K562 (cell line): ENCODE results near the gene UNC45A. TPM values are rescaled to one million over a fixed set of nuclear protein-coding genes. Genes with fewer than 3 reads are reported as not detected.

Experiments used
- ARID1B ChIP-seq: fragments of 450-650 bp; IDR thresholded peaks from 2 replicates; pipeline ENCODE4 v1.6.1; 2016; ENCODE audit warnings: antibody characterized with exemption, mild to moderate bottlenecking, inconsistent platforms
- ARID3A ChIP-seq: IDR thresholded peaks from 2 replicates; pipeline ENCODE4 v1.6.1; 2012; ENCODE audit warnings: low read depth, low read length, improper control_type of control experiment, borderline replicate concordance
- ATF3 ChIP-seq, 2 experiments: fragments of 450-650 bp in 1 of 2; sonication (generic) in 1 of 2; formaldehyde crosslinking in 1 of 2; IDR thresholded peaks in 1 of 2; conservative IDR thresholded peaks in 1 of 2; 2 replicates each; pipeline versions ENCODE4 v1.6.1 to v1.8.1; 2016 to 2023; ENCODE audit warnings: mild to moderate bottlenecking in 2 of 2, moderate library complexity in 2 of 2, inconsistent platforms in 1 of 2, missing genetic modification reagents in 1 of 2
- CTCFL ChIP-seq: IDR thresholded peaks from 2 replicates; pipeline ENCODE4 v1.6.1; 2011; ENCODE audit warnings: borderline replicate concordance, low read depth, mild to moderate bottlenecking, moderate library complexity, low read length; ENCODE audit not compliant: insufficient read depth, poor library complexity, severe bottlenecking
- FOXA3 ChIP-seq, 2 experiments: fragments of 450-650 bp in 1 of 2; sonication (generic) in 1 of 2; formaldehyde crosslinking; IDR thresholded peaks in 1 of 2; conservative IDR thresholded peaks in 1 of 2; 2 replicates each; pipeline versions ENCODE4 v1.4.0 to v1.8.0; 2020 to 2022; ENCODE audit warnings: mild to moderate bottlenecking in 2 of 2, missing genetic modification reagents in 1 of 2
- GTF2F1 ChIP-seq: IDR thresholded peaks from 2 replicates; pipeline ENCODE4 v1.6.1; 2011; ENCODE audit warnings: low read depth, low read length, improper control_type of control experiment
- NEUROD1 ChIP-seq: fragments of 150-350 bp; IDR thresholded peaks from 2 replicates; pipeline ENCODE4 v1.6.1; 2014; ENCODE audit warnings: borderline replicate concordance, low read length, low read depth; ENCODE audit not compliant: partially characterized antibody
- RBM39 ChIP-seq: fragments of 200-400 bp; formaldehyde crosslinking; optimal IDR thresholded peaks from 2 replicates; pipeline ENCODE3; 2018; ENCODE audit warnings: low read depth, low read length
- SAFB ChIP-seq: fragments of 200-400 bp; formaldehyde crosslinking; IDR thresholded peaks from 2 replicates; pipeline ENCODE4 v1.6.1; 2017; ENCODE audit warnings: low read depth, low read length, borderline replicate concordance
- SFPQ ChIP-seq: fragments of 200-400 bp; formaldehyde crosslinking; IDR thresholded peaks from 2 replicates; pipeline ENCODE4 v1.6.1; 2017; ENCODE audit warnings: mild to moderate bottlenecking, low read depth, low read length, moderate library complexity
- TFAP4 ChIP-seq: sonication (generic); formaldehyde crosslinking; IDR thresholded peaks from 2 replicates; pipeline ENCODE4 v1.8.0; 2022; ENCODE audit warnings: missing genetic modification reagents, mild to moderate bottlenecking, moderate library complexity, borderline replicate concordance
- USF2 ChIP-seq: sonication (generic); formaldehyde crosslinking; IDR thresholded peaks from 2 replicates; pipeline ENCODE4 v1.5.0; 2020; ENCODE audit warnings: missing genetic modification reagents
- VEZF1 ChIP-seq: fragments of 200-800 bp; sonication (Bioruptor generic); IDR thresholded peaks from 2 replicates; pipeline ENCODE4 v1.6.1; 2017; ENCODE audit warnings: missing genetic modification characterization, missing compliant biosample characterization
- polyA plus RNA-seq, 8 experiments: library from polyadenylated mRNA; depleted of rRNA in 4 of 8; stranded (reverse) in 5 of 8; unstranded in 3 of 8; fragments of >200 nt; fragmentation: Nextera tagmentation in 2 of 8; fragmentation: Illumina TruSeq in 1 of 8; extraction: Ambion mirVana in 2 of 8; extraction: Trizol in 1 of 8; gene quantifications; 2 replicates each; pipeline versions ENCODE4 v1.2.1 to v1.2.3, GENCODE V29; 2011 to 2014; ENCODE audit warnings: inconsistent platforms in 1 of 8, missing spikeins in 1 of 8
- total RNA-seq, 7 experiments: library from RNA; depleted of rRNA in 6 of 7; stranded (reverse); fragments of >200 nt in 6 of 7; fragmentation: Illumina TruSeq in 2 of 7; extraction: Trizol in 2 of 7; gene quantifications; 2 replicates each; pipeline versions ENCODE4 v1.2.1 to v1.2.3, GENCODE V29; 2011 to 2021; ENCODE audit warnings: low replicate concordance in 1 of 7

The UNC45A gene
- total and polyA plus RNA-seq, 9 of the 15 experiments (the other 6 are each of a cell fraction or from before 2014, with no cell fraction given), result 22.4 to 79.3 (median 43.7) TPM

GRCh38 chr15:90902840-90903732 is 32.0 kb upstream of the UNC45A start, which contains the start of gene MAN2A2 (continued):
- TF ChIP-seq TFAP4 (CRISPR knock-in tag) (peak; percentile 52; the same call in 1 of the 2 replicates), RBM39 (peak; percentile 25), ATF3 (IDR thresholded peaks at IDR 0.05) (no peak), ATF3 (CRISPR knock-in tag; conservative IDR thresholded peaks at IDR 0.05) (no peak), ARID3A (no peak), ARID1B (no peak; the same call in 1 of the 2 replicates), NEUROD1 (peak; percentile 42), CTCFL (no peak), SFPQ (no peak), GTF2F1 (peak; percentile 66; the same call in 1 of the 2 replicates), USF2 (CRISPR knock-in tag) (no peak), VEZF1 (CRISPR knock-in tag) (no peak; the same call in none of the 2 replicates), FOXA3 (CRISPR knock-in tag; conservative IDR thresholded peaks at IDR 0.05 in 1 of 2, IDR thresholded peaks at IDR 0.05 in 1 of 2) (peak in 1 of 2 experiments; percentile 33; a peak in 1 of 4 replicates), SAFB (no peak)
